Cardiac muscle cell (in vitro differentiated cells and primary cell): Measurements from ENCODE around the gene RGS10. TPM values are rescaled to one million over a fixed set of nuclear protein-coding genes. Genes with fewer than 3 reads are reported as not detected.

Experiments
- DNase-seq, 2 donors: peaks; one replicate each; pipeline versions ENCODE4 v3.0.0 to v3.0.0-alpha.2; 2010 to 2017; ENCODE audit warnings: low read depth in 1 of 2, low spot score in 1 of 2
- H3K27ac ChIP-seq: fragments of 200-600 bp; sonication (generic); 2 replicates; pipeline ENCODE4 v1.5.1; 2016
- H3K27me3 ChIP-seq: fragments of 200-600 bp; sonication (generic); 2 replicates; pipeline ENCODE4 v1.6.0; 2016; ENCODE audit warnings: control low read depth
- H3K36me3 ChIP-seq: fragments of 200-600 bp; sonication (generic); 2 replicates; pipeline ENCODE4 v1.5.1; 2016; ENCODE audit warnings: control low read depth
- H3K4me1 ChIP-seq: fragments of 200-600 bp; sonication (generic); 2 replicates; pipeline ENCODE4 v1.8.1; 2017; ENCODE audit warnings: low read depth, mild to moderate bottlenecking, mixed run types
- H3K4me3 ChIP-seq: fragments of 200-600 bp; sonication (generic); 2 replicates; pipeline ENCODE4 v1.5.1; 2016; ENCODE audit warnings: mild to moderate bottlenecking
- H3K9me3 ChIP-seq: fragments of 200-600 bp; sonication (generic); 2 replicates; pipeline ENCODE4 v1.5.1; 2017; ENCODE audit warnings: low read depth, mild to moderate bottlenecking, control low read depth
- polyA plus RNA-seq: library from polyadenylated mRNA; unstranded; fragments of >200 nt; fragmentation: Nextera tagmentation; extraction: Ambion mirVana; gene quantifications from 2 replicates; pipeline ENCODE4 v1.2.1, GENCODE V29; 2016
- total RNA-seq: library from RNA; depleted of rRNA; stranded (reverse); fragments of >200 nt; gene quantifications from 2 replicates; pipeline ENCODE4 v1.2.3, GENCODE V29; 2016
- TF ChIP-seq, protein P1 (sequence below): IDR thresholded peaks from 2 replicates; pipeline ENCODE4 v1.5.1; 2012; ENCODE audit warnings: low read depth, mild to moderate bottlenecking, low read length

The RGS10 gene
- total and polyA plus RNA-seq, 2 experiments from 2014 or later, result 0.73 to 1.6 TPM

DNA sequence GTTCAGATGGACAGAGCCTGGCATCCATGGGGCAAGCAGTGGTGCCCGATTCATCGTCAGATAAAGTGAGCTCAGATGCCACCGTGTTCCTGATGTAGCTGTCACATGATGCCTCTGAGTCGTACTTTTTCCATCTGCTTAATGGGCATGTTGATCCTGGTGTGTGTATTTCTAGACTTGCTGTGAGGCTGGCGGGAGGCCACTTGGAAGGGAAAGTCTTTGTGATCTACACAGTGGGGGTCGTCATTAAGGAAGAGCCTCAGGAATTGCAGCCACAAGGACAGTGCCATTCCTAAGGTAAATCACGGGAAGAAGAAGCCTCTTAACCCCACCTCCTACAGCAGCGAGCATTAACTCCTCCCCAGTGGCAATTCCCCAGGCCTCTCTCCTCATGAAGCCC, 63.0 kb downstream of the RGS10 start:
- Histone ChIP-seq H3K4me1 (no peaks in the 10 kb centered on the region), H3K4me3 (no peak overlapping the region), H3K36me3 (no peaks in the 10 kb centered on the region), H3K27me3 (peaks cover 64% of the 10 kb centered on the region), H3K27ac (no peak overlapping the region), H3K9me3 (no peaks in the 10 kb centered on the region)
- TF ChIP-seq, protein P1, sequence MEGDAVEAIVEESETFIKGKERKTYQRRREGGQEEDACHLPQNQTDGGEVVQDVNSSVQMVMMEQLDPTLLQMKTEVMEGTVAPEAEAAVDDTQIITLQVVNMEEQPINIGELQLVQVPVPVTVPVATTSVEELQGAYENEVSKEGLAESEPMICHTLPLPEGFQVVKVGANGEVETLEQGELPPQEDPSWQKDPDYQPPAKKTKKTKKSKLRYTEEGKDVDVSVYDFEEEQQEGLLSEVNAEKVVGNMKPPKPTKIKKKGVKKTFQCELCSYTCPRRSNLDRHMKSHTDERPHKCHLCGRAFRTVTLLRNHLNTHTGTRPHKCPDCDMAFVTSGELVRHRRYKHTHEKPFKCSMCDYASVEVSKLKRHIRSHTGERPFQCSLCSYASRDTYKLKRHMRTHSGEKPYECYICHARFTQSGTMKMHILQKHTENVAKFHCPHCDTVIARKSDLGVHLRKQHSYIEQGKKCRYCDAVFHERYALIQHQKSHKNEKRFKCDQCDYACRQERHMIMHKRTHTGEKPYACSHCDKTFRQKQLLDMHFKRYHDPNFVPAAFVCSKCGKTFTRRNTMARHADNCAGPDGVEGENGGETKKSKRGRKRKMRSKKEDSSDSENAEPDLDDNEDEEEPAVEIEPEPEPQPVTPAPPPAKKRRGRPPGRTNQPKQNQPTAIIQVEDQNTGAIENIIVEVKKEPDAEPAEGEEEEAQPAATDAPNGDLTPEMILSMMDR, result no peak
- no peak for DNase-seq

GRCh38 chr10:119478811-119479341, 63.6 kb downstream of the RGS10 start:
- Histone ChIP-seq H3K4me3 (no peak overlapping the region), H3K27me3 (peaks cover 64% of the 10 kb centered on the region), H3K4me1 (no peaks in the 10 kb centered on the region), H3K27ac (no peak overlapping the region), H3K36me3 (no peaks in the 10 kb centered on the region), H3K9me3 (no peaks in the 10 kb centered on the region)
- TF ChIP-seq, protein P1, result no peak
- DNase-seq, result peak in 1 of 2 donors; percentile 10

DNA sequence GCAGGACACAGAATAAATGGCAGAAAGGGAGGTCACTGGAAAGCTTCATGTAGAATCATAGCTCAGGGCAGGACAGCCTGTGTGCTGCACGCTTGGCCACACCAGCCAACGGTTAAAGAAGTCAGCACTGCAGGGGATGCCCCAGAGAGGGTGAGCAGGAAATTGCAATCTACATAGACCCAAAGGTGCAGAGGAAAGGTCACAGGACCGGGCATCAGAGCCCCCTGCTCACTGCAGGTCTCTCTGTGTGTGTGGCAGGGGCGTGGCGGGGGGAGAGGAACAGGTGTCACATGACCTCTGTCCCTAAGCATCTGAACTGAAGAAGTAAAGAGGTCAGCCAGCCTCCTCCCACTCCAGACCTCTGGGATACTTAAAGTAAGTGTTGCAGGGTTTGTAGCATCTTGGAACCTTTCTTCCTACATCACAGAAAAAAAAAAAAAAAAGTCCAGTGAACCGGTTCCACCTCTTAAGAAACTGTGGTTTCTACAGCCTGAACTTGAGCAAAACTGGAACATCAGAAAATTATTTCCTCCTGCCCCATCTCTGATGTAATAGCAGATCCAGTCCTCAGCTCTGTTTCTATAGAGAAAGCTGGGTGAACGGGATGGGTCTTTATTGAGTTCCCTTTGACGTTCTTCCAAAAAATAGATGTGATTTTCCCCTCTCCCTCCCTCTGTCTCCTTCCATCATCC, 64.3 kb downstream of the RGS10 start:
- Histone ChIP-seq H3K4me3 (no peak overlapping the region), H3K36me3 (no peaks in the 10 kb centered on the region), H3K9me3 (no peaks in the 10 kb centered on the region), H3K27ac (no peak overlapping the region), H3K27me3 (peaks cover 64% of the 10 kb centered on the region), H3K4me1 (no peaks in the 10 kb centered on the region)
- TF ChIP-seq, protein P1, result no peak
- DNase-seq, result no peak

DNA sequence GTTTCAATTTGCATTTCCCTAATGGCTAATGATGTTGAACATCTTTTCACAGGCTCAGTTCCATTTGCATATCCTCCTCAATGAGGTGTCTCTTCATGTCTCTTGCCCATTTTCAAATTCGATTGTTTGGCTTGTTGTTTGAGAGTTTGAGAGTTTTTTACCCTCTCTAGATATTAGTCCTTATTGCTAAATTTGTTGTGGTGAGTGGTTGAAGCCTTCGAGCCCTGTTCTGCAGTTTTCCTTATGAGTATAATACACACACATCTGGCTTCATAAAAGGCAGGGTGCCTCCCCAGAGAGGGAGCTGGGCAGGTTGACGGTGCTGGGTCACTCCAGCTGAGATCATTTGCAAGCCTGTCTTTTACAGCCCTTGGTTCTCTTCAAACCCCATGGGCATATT, 65.1 kb downstream of the RGS10 start:
- TF ChIP-seq, protein P1, result no peak

DNA sequence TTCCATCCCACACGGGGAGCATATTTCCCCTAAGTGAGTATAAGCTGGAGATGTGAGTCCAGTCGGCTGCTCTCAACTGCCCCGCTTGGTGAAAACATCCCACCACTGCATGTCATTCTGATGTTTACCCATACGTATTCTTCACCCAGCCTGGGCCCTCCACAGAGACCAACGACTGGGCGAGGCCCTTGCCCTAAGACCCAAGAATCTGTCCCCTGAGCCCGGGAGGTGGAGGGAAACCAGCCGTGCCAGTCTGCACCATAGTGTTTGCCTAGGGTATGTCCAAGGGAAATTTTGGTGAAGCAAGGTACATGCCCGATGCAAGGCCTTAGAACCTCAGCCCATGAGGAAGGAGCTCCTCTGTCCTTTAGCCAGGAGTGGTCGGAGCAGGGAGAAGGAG, 67.9 kb downstream of the RGS10 start:
- Histone ChIP-seq H3K36me3 (no peaks in the 10 kb centered on the region), H3K4me1 (no peaks in the 10 kb centered on the region), H3K4me3 (no peak overlapping the region), H3K27me3 (peaks cover 68% of the 10 kb centered on the region), H3K27ac (no peak overlapping the region), H3K9me3 (no peaks in the 10 kb centered on the region)
- no peak for DNase-seq
- TF ChIP-seq, protein P1, result no peak

More for the DNA sequence above, 65.1 kb downstream of the RGS10 start:
- DNase-seq, result no peak
- no peak overlapping the region for H3K27ac ChIP-seq
- H3K27me3 ChIP-seq, result peaks cover 64% of the 10 kb centered on the region
- H3K9me3 ChIP-seq, result no peaks in the 10 kb centered on the region
- H3K4me1 ChIP-seq, result no peaks in the 10 kb centered on the region
- no peak overlapping the region for H3K4me3 ChIP-seq
- no peaks in the 10 kb centered on the region for H3K36me3 ChIP-seq
